GM19452 (cell line): ENCODE measurements around the gene ADARB2.
"Not testable (repeated sequence)": the region's sequence is repeated elsewhere in the genome, so short reads cannot be mapped to it uniquely, and the experiment has no call there.

Experiments used
- ATAC-seq: cut with Tn5 transposase; IDR thresholded peaks from one replicate; pipeline ENCODE4 v1.9.1; 2021; ENCODE audit not compliant: unreplicated experiment

Gene ADARB2

DNA sequence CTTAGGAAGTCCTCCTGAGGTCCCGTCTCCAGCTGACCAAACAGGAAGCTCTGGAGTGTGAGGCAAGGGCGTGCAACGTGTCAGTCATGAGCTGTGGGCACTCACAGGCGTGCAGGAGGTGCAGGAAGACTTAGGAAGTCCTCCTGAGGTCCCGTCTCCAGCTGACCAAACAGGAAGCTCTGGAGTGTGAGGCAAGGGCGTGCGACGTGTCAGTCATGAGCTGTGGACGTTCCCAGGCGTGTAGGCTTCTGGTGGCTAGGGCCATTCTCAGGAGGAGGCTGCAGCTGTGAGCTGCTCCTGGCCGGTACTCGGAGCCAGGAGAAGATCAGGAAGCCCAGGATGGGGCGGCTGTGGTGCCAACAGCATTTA is 489.1 kb downstream of the ADARB2 start:
- ATAC-seq: not testable (repeated sequence)

DNA sequence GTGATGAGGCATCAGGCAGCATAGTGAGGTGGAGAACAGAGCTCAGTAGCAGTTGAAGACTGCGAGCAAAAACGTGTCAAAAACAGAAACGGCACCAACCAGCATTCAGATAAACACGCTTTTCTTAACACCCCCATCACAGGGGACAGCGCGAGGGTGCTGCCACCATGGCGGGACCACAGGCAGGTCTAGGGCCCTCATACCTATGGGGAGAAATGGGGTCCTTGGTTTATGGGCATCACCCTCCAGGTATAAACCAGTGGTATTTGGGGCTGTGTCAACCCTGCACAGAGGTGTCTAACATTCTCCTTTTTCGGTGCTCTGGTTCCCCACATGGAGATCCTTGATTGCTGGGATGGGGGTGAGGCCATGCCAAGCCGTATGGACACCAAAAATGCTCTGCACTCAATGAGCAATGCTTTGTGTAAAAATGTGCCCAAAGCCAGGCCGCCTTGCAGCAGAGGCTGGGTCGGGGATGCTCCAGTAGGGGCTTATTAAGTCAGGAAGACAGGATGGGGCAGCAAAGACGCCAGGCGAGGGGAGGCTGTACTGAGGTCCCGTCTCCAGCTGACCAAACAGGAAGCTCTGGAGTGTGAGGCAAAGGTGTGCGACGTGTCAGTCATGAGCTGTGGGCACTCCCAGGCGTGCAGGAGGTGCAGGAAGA is 489.6 kb downstream of the ADARB2 start:
- ATAC-seq: no peak

DNA sequence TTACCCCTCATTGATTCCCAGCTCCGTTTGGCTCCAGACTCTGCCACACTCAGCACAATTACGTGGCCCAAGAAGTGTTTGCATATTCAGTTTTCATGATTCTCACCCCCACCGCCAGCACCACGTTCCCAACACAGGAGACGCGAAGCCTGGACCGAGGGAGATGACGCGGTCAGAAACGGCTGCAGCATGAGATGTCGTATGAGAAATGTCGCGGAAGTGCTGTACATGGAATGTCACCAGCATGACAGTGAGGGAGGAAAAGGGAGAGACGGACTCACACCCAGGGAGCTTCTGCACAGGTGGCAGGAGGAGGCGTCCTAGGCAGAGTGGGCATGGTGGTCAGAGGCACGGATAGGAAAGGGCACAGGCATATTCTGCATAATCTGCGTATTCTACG is 492.8 kb downstream of the ADARB2 start:
- no peak for ATAC-seq

DNA sequence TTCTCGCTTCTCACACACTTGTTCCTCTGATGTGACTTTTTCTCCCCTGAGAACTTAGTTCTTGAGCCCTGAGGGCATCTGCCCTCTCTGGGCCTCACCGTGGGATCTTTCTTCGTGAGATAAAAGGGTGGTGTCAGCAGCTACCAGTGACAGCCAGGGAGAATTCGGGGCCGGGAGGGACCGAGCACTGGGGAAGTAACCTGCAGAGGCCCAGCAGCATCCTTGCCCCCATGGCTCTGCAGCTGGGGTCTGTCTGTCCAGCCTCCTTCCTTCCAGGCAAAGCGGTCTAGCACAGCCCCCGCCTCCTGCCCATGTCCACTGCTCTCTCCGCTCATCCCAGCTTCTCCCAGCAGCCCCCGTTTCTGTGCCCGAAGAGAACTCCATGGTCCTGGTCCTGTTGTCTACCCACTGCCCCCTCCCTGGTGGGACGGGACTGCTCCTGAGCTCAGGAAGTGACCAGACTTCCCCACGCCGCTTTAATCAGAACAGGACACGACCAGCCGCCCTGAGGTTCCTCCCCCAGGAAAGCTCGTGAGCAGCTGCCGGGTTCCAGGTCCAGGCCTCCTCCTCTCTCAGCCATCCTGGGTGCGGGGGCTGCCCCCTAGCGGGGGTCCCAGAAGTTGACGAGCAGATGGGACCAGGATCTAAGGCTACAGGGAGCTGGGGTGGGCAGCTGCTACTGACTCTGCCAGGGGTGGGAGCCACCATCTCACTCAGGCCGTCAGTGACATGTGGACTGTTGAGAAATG is 493.7 kb downstream of the ADARB2 start:
- no peak for ATAC-seq

DNA sequence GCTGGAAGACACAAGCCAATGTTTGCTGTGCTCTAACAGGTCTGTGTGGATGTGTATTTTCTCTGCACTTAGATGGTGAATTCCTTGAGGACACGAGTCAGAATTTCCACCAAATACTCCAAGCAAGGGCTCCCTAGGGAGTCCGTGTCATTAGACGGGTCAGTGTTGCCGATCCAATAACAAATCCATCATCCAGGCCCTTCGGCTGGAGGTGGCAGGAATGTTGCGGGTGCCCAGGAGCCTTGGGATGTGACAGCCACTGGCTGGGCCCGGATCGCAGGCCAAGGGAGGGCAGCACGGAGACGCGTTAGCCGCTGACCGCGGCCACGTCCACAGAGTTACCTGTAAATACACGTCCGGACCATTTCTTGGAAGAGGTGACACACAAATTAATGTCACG is 494.4 kb downstream of the ADARB2 start:
- ATAC-seq: no peak

DNA sequence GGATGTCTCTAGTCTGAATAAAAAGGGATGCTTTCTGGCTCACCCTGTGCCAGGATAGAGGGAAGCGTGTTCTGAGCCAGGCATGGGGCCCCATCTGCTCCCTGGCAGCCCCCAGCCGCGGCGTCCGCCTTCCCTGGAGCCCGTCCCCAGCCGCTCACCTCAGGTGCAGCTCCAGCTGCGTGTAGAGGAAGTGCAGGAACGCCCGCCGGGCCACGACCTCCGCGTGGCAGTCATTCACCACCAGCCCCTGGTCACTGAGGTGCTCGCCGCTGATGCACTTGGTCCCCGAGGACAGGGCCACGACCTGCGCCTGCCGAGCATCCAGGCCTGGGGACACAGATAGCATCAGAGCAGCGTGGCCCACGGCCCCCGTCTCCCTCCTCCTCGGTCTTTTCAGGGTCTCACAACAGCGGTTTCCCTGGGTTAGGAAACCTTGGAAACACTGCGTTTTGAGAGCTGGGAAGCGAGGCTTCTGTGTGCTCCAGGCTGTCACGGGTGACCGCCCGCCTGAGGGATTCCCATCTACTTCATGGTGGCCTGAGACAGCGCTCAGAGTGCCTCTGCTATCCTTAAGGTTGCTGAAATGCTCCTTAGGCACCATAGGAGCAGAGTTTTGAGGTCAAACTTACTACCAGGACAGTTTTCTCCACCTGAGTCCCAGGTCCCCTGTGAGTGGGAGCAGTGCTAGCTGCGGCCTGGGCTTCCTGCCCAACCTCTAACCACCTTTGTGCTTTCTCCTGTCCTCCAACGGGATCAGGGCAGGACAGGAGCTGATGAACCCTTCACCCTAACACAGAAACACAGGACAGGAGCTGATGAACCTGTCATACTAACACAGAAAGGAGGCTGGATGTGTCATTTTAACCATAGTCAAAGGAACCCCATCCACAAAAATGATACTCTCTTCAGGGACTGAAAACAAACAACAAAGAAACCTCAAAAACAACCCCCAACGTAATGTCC is 495.1 kb downstream of the ADARB2 start:
- no peak for ATAC-seq

DNA sequence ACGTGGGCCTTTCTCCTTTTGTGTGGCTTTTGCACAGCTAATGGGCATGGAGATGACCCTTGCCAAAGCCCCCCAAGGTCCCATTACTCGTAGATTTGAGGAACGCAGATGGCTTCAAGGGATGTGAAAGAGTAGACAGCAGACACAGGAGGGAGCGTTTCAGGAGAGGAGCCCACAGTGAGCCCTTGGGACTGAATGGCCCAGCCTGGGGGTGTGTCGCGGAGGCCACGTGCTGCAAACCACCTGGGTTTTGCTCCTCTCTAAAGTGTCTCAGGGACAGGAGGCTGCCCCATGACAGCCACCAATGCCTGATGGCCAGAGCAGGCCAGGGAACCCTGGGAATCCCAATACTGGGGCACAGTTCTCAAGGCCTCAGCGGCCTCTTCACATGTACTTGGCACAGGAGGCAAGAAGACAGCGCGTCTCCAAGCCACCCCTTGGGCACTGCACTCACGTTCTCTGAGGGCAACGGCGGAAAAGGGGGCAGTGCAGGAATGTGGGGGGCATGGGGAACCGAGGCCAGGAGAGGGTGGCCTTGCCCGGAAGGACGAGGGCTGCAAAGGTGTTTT is 495.9 kb downstream of the ADARB2 start:
- ATAC-seq: no peak

DNA sequence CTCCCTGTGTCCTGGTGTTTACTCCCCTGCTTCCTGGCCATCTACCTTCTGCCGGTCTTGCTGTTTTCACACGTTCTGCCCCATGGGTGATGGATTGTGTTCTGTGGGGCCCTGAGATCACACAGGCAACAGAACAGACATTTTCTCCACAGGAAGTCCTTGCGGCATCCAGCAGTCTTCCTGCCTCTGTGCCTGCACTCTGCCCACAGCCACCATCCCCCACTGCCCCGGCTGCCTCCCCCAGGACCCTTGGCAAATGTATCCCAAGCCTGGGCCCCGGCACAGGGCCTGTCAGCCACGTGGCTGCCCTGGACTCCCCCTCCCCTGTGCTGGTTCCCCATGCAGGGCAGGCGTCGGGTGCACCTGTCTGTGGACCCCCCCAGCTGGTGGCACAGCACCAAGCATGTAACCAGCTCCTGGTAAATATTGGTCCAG is 497.0 kb downstream of the ADARB2 start:
- no peak for ATAC-seq

DNA sequence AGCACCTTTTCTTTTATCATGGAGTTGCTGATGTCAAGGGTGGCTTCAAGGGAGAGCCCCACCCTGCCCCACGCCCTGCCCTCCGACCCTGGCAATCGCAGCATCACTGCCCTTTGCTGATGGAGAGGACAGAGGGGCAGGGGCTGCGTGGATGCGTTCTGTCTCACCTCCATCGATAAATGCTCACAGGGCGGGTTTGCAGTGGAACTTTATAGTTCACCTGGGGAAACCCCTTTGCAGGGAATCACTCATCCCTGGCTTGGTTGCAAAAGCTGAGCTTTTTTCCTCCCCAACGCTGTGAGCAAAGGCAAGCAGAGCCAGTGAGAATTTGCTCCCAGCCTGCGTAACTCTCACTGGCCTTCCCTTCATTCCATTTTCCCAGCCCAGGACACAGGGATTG is 504.3 kb downstream of the ADARB2 start:
- ATAC-seq: no peak

DNA sequence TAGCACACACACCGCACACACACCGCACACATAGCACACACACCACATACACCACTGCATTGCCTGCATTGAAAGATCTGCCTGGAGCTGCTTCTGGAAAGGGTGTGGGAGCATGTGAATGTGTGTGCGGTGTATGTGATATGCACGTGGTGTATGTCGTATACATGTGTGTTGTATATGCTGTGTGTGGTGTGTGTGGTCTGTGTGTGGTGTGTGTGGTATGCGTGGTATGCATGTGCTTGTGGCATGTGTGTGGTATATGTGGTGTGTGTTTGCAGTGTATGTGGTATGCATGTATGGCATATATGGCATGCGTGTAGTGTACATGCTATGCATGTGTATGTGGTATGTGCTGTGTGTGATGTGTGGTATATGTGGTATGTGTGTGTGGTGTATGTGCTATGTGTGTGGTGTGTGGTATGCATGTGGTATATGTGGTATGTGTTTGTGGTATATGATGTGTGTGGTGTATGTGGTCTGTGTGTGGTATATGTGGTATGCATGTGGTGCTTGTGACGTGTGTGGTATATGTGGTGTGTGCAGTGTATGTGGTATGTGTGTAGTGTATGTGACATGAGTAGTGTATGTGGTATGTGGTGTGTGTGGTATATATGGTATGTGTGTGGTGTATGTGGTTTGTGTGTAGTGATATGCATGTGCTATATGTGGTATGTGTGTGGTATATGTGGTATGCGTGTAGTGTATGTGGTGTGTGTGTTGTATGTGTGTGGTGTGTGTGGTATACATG is 505.0 kb downstream of the ADARB2 start:
- ATAC-seq: no peak

DNA sequence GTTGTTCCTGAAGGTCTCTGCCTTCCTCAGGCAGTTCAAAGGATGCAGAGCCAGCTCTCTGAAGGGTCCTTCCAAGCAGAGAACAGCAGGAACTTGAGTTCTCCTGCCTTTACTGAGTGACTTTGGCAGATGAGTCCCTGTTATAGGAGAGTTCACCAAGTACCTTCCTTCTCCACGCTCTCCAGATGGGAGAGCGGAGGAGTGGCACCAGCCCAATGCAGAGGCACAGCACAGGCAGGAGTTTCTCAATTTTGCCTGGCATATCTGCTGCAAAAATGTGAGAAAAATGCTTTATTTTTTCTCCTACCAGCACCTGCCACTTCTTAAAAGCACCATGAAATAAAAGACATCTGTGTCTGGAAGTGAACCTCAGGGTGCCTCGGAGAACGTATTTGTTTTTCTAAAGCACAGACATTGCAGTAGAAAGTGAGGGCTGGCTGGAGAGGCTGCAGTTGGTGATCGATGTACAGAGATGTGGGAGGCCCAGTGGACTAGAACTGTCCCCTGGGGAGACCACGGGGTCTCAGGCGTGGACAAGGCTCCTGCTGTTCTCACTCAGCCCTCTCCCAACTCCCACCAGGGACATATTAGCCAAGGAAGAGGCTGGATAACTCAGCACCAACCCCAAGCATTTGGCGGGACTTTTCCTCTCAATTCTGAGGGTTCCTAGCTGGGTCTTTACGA is 506.6 kb downstream of the ADARB2 start:
- ATAC-seq: no peak

DNA sequence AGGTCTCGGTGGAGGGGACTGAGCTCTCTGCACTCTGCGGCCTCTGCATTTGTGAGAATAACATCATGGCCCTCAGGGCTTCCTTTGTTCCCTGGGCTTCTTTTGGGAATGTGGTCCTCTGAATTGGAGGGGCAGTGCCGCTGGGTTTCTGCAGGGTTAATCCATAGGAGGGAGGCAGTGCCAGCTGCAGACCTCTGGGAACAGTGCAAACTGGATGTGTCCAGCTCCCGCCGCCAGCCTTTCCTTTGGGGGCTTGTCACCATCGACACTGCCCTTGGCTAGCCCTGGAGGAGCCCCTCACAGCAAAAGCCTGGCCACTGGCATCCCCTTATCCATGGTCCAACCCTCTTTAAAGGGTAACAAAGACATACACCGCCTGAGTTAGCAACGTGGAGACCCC is 507.2 kb downstream of the ADARB2 start:
- ATAC-seq: no peak

DNA sequence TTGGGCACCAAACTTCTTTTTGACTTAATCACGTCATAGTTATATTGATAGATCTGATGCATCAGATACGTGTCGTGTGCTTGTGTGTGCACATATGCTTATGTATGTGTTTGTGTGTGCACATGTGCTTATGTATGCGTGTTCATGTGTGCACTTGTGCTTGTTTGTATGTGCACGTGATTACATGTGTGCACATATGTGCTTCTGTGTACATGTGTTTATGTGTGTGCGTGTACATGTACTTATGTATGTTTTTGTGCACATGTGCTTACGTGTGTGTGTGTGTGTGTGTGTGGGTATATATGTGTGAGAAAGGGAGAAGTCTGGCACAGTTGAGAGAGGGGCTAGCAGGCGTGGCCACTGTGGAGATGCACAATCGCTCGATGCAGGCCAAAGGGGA is 507.8 kb downstream of the ADARB2 start:
- ATAC-seq: no peak

DNA sequence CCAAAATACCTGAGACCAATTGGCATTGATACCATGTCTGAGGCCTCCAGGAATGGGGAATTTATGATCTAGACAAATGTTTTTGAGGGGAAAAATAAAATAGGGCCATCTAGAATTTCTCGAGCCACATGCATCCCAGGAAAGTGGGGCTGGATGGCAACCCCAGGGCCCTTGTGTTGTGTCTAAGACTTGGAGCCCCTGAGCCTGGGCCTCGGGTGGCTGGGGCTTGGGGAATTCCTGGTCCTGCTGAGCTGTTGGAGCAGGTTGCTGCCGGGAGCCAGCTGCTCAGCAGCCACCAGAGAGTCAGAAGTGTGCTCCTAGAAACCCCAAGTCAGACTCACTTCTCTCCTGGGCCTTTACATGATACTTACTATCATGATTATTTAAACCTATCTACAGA is 508.2 kb downstream of the ADARB2 start:
- no peak for ATAC-seq

DNA sequence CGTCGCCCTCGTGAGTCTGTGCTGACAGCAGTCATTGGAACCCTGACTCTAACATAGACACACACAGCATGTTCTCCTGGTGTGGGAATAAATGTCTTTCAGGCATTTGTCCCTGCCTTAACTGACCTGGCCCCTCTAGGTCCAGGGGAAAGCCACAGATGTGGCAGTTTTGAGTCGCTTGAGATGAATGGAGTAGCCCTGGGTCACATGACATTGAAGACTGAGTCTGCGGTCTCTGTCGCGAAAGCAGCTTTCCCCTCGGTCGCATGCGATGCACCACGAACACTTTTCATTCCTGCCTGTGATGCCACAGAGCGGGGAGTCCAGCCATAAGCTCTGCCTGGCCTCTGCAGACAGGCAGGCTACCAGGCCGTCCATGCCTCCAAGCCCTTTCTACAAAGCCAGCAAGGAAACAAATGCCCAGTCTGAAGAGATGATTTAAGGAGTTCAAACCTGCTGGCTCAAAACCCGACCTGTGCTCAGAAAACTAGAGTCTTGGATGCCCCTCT is 508.8 kb downstream of the ADARB2 start:
- ATAC-seq: no peak

DNA sequence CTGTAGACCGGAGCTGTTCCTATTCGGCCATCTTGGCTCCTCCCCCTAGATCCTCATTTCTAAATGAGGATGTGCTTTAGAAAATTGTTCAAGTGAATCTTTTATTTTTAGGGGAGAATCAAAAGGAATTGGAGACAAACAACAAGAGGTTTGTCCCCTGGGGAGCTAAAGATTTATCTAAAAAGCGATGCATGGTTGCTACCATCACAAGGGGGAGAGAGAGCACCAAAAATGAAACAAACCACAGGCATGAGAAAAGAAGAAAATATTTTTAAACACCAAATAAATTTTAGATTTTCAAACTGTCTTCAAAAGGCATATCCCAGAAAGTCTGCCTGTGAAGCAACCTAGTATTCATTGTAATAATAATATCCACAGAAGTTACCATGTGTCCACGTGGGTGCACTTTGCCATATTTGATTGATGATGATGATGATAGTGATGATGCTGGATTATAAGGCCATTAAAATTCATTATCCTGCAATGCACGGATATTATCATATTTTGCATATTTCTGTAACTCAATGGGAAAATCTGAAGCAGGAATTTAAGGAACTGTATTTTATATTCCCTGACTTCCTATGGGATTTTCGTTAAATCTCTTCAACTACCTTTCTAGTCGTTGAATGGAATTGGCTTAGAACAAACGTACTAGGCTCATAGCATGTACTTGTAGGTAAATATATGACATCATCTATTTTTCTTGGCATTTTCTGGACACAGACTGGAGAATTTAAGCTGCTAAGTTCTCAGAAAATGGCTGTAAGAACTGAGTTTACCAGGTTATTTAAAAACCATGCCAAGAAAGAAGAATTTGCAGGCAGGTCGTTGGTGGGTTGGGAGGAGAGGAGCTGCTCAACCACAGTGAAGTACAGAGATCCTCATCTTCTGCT is 509.6 kb downstream of the ADARB2 start:
- ATAC-seq: no peak

DNA sequence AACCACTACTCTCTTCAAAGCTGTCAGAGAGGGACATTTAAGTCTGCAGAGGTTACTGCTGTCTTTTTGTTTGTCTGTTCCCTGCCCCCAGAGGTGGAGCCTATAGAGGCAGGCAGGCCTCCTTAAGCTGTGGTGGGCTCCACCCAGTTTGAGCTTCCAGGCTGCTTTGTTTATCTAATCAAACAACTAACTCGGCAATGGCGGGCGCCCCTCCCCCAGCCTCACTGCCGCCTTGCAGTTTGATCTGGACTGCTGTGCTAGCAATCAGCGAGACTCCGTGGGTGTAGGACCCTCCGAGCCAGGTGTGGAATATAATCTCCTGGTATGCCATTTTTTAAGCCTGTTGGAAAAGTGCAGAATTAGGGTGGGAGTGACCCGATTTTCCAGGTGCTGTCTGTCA is 510.4 kb downstream of the ADARB2 start:
- ATAC-seq: not testable (repeated sequence)

DNA sequence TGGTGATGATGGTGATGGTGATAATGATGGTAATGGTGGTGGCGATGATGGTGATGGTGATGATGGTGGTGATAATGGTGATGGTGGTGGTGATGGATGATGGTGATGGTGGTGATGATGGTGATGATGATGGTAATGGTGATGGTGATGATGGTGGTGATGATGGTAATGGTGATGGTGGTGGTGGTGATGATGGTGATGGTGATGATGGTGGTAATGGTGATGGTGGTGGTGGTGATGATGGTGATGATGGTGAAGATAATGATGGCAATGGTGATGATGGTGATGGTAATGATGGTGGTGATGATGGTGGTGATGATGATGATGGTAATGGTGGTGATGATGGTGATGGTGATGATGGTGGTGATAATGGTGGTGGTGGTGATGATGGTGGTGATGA is 517.5 kb downstream of the ADARB2 start:
- not testable (repeated sequence) for ATAC-seq

DNA sequence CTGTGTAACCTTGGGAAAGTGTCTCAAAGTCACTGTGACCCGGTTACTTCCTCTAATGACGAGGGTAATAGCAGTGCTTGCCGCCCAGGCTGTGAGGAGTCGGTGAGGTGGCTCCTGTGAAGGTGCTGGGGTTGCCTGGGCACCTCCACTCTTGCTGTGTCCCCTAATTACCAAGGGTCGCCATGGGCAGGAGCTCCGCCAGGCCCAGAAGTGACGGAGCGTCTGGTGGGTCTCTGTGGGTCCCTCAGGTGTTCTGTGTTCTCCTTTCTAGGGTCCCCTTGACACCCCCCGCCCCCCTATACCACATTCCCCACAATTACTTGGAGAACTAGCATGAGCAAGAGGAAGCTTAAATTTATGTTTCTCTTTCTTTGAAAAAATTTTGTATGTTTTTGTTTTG is 519.7 kb downstream of the ADARB2 start:
- no peak for ATAC-seq
